Activated naive CD8-positive, alpha-beta T cell treated with anti-CD3 and anti-CD28 coated beads, Interleukin-2, amount 50 U/mL, for 24 hours (primary cell): Measurements from ENCODE around the gene PNPLA7.
A peak's percentile ranks its signal among the peaks of the same experiment; 100 is the strongest.
"Not testable (repeated sequence)": the region's sequence is repeated elsewhere in the genome, so short reads cannot be mapped to it uniquely, and the experiment has no call there.

Source experiments
- ATAC-seq: fragments of 150-1000 bp; cut with Tn5 transposase; one replicate; pipeline ENCODE4 v1.10.0; 2021
- DNase-seq: peaks from one replicate; pipeline ENCODE4 v3.0.0; 2021
- H3K27ac Mint-ChIP-seq: one replicate; pipeline ENCODE4 v1.8.0; 2021; ENCODE audit warnings: mild to moderate bottlenecking, mixed read lengths
- H3K27me3 Mint-ChIP-seq: one replicate; pipeline ENCODE4 v1.8.0; 2021; ENCODE audit warnings: mixed read lengths
- H3K36me3 Mint-ChIP-seq: one replicate; pipeline ENCODE4 v1.8.0; 2021; ENCODE audit warnings: low read depth, mixed read lengths
- H3K4me1 Mint-ChIP-seq: one replicate; pipeline ENCODE4 v1.8.0; 2021; ENCODE audit warnings: mixed read lengths
- H3K4me3 Mint-ChIP-seq: one replicate; pipeline ENCODE4 v1.8.0; 2021; ENCODE audit warnings: mild to moderate bottlenecking, moderate library complexity, mixed read lengths
- H3K9me3 Mint-ChIP-seq: one replicate; pipeline ENCODE4 v1.8.0; 2021; ENCODE audit warnings: mixed read lengths

Gene PNPLA7

DNA sequence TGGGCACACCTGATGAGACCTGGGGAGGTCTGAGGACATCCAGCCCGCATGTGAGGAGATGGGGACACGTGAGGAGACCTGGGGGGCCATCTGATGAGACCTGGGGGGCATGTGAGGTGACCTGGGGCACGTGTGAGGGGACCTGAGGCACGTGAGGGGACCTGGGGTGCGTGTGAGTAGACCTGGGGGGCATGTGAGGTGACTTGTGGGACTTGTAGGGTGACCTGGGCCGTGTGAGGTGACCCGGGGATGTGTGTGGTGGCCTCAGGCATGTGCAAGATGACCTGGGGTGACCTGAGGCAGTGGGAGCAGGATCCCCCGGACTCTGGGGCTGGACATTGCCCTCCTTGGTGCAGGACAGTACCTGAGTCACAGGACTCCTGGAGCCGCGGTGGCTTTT, 30.6 kb downstream of the PNPLA7 start:
- Mint-ChIP-seq H3K27ac (no peak overlapping the region), H3K4me1 (no peaks in the 10 kb centered on the region), H3K9me3 (no peaks in the 10 kb centered on the region), H3K36me3 (no peaks in the 10 kb centered on the region), H3K27me3 (no peaks in the 10 kb centered on the region), H3K4me3 (no peak overlapping the region)
- ATAC-seq (no peak), DNase-seq (no peak)

DNA sequence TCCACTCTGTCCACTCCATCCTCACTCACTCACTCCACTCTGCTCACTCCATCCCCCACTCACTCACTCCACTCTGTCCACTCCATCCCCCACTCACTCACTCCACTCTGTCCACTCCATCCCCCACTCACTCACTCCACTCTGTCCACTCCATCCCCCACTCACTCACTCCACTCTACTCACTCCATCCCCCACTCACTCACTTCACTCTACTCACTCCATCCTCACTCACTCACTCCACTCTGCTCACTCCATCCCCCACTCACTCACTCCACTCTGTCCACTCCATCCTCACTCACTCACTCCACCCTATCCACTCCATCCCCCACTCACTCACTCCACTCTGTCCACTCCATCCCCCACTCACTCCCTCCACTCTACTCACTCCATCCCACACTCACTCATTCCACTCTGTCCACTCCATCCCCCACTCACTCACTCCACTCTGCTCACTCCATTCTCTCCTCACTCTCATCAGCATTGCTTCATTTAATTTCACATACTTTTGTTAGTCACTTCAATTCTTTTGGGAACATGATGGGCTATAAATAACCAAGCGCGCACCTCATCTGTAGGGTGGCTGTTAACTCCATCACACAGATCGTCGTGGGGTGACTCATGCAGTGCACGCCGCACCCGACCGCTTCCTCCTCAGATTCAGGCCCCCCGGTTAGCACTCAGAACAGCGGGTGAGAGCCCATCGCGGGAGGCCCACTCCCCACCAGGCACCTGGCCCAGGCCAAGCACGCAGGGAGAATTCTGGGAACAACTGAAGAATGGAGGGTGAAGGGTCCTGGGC, 31.3 kb downstream of the PNPLA7 start:
- not testable (repeated sequence) for H3K9me3 Mint-ChIP-seq, DNase-seq, H3K36me3 Mint-ChIP-seq, H3K27me3 Mint-ChIP-seq, H3K27ac Mint-ChIP-seq, H3K4me1 Mint-ChIP-seq, H3K4me3 Mint-ChIP-seq
- ATAC-seq, result peak; percentile 18

- H3K27ac Mint-ChIP-seq, result no peak overlapping the region
- peaks cover 3% of the 10 kb centered on the region for H3K4me1 Mint-ChIP-seq
- no peaks in the 10 kb centered on the region for H3K36me3 Mint-ChIP-seq
- no peak for DNase-seq
- no peaks in the 10 kb centered on the region for H3K9me3 Mint-ChIP-seq
- ATAC-seq, result no peak
- no peaks in the 10 kb centered on the region for H3K27me3 Mint-ChIP-seq
- H3K4me3 Mint-ChIP-seq, result no peak overlapping the region
Observed at GRCh38 chr9:137516144-137516917, 33.9 kb downstream of the PNPLA7 start.

DNA sequence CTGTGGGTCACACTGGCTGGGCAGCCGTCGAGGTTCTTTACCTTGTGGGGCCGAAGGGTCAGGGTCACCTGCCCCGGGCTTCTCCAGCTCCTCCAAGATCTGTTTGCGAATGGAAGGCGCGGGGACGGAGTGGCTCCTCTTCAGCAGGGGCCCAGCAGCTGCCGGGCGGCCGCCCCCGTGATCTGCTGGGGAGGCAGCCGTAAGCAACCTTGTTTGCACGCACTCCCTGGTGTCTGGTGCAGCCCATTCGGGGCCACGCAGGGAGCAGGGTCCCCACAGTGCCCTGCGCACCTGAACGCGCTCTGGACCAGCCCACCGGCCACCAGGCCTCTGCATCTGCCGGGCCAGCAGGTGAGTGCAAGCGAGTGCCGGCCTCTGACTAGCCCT, 34.9 kb downstream of the PNPLA7 start:
- Mint-ChIP-seq H3K9me3 (no peaks in the 10 kb centered on the region), H3K4me3 (no peak overlapping the region), H3K4me1 (peaks cover 3% of the 10 kb centered on the region), H3K27ac (no peak overlapping the region), H3K36me3 (no peaks in the 10 kb centered on the region), H3K27me3 (no peaks in the 10 kb centered on the region)
- no peak for ATAC-seq
- DNase-seq, result no peak

GRCh38 chr9:137514691-137515337, 35.4 kb downstream of the PNPLA7 start:
- no peak overlapping the region for H3K4me3 Mint-ChIP-seq
- DNase-seq (no peak), ATAC-seq (no peak)
- H3K4me1 Mint-ChIP-seq, result peaks cover 3% of the 10 kb centered on the region
- no peak overlapping the region for H3K27ac Mint-ChIP-seq
- no peaks in the 10 kb centered on the region for H3K36me3 Mint-ChIP-seq
- H3K9me3 Mint-ChIP-seq, result no peaks in the 10 kb centered on the region
- no peaks in the 10 kb centered on the region for H3K27me3 Mint-ChIP-seq

GRCh38 chr9:137513801-137514570, 36.2 kb downstream of the PNPLA7 start:
- H3K4me3 Mint-ChIP-seq, result not testable (repeated sequence)

DNA sequence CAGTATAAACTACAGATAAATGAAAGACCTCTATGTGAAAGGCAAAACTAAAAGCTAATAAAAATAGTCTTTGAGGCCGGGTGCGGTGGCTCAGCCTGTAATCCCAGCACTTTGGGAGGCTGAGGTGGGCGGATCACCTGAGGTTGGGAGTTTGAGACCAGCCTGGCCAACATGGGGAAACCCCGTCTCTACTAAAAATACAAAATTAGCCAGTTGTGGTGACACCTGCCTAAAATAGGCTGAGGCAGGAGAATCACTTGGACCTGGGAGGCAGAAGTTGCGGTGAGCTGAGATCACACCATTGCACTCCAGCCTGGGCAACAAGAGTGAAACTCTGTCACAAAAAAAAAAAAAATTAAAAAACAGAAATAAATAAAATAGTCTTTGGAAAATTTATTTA, 37.1 kb downstream of the PNPLA7 start:
- H3K27me3 Mint-ChIP-seq, H3K9me3 Mint-ChIP-seq, H3K36me3 Mint-ChIP-seq, H3K27ac Mint-ChIP-seq, H3K4me1 Mint-ChIP-seq, DNase-seq, H3K4me3 Mint-ChIP-seq, ATAC-seq: not testable (repeated sequence)

More at GRCh38 chr9:137513801-137514570, 36.2 kb downstream of the PNPLA7 start:
- not testable (repeated sequence) for H3K4me1 Mint-ChIP-seq, DNase-seq, H3K36me3 Mint-ChIP-seq, H3K27me3 Mint-ChIP-seq, H3K27ac Mint-ChIP-seq, H3K9me3 Mint-ChIP-seq, ATAC-seq

DNA sequence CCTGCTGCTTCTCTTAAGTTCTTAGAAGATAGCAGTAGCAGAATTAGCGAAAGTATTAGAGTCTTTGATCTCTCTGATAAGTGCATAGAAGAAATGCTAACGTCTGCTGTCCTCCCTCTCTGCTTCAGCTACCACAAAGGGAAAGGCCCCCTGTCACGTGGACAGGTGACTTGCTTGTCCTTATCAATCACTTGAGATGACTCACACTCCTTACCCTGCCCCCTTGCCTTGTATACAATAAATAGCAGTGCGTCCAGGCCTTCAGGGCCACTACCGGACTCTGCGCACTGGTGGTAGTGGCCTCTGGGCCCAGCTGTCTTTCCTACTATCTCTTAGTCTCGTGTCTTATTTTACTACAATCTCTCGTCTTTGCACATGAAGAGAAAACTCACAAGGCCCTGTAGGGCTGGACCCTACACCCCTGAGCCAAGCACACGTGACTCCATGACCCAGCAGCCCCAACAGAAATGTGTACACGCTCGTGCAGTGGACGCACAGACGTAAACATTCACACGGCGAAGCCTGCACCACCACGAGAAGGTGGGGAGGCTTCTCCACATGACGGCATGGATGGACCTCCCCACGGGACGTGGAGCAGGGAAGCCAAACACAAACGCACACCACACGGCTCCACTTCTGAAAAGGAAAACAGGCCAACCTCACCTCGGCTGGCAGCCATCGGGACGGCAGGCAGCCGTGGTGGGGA, 38.3 kb downstream of the PNPLA7 start:
- Mint-ChIP-seq H3K27me3 (no peaks in the 10 kb centered on the region), H3K36me3 (peaks cover 2% of the 10 kb centered on the region), H3K27ac (no peak overlapping the region), H3K4me1 (peaks cover 3% of the 10 kb centered on the region), H3K9me3 (no peaks in the 10 kb centered on the region), H3K4me3 (no peak overlapping the region)
- DNase-seq (no peak), ATAC-seq (no peak)

DNA sequence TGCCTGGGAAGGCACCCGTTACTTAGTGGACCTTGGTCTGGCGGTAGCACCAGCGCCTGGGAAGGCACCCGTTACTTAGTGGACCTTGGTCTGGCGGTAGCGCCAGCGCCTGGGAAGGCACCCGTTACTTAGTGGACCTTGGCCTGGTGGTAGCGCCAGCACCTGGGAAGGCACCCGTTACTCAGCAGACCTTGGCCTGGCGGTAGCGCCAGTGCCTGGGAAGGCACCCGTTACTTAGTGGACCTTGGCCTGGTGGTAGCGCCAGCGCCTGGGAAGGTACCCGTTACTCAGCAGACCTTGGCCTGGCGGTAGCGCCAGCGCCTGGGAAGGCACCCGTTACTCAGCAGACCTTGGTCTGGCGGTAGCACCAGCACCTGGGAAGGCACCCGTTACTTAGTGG, 39.1 kb downstream of the PNPLA7 start:
- ATAC-seq, H3K9me3 Mint-ChIP-seq, H3K36me3 Mint-ChIP-seq, H3K4me3 Mint-ChIP-seq, DNase-seq, H3K4me1 Mint-ChIP-seq, H3K27me3 Mint-ChIP-seq, H3K27ac Mint-ChIP-seq: not testable (repeated sequence)

GRCh38 chr9:137509198-137509597, 41.0 kb downstream of the PNPLA7 start:
- no peak overlapping the region for H3K4me3 Mint-ChIP-seq
- no peak overlapping the region for H3K27ac Mint-ChIP-seq
- DNase-seq (no peak), ATAC-seq (no peak)
- peaks cover 2% of the 10 kb centered on the region for H3K36me3 Mint-ChIP-seq
- H3K9me3 Mint-ChIP-seq, result no peaks in the 10 kb centered on the region
- H3K4me1 Mint-ChIP-seq, result peaks cover 3% of the 10 kb centered on the region
- no peaks in the 10 kb centered on the region for H3K27me3 Mint-ChIP-seq

- no peak overlapping the region for H3K4me3 Mint-ChIP-seq
- peaks cover 2% of the 10 kb centered on the region for H3K4me1 Mint-ChIP-seq
- no peaks in the 10 kb centered on the region for H3K9me3 Mint-ChIP-seq
- no peak for DNase-seq
- peaks cover 7% of the 10 kb centered on the region for H3K36me3 Mint-ChIP-seq
- H3K27me3 Mint-ChIP-seq, result no peaks in the 10 kb centered on the region
- ATAC-seq, result no peak
- H3K27ac Mint-ChIP-seq, result no peak overlapping the region
Observed at GRCh38 chr9:137506702-137507171, 43.5 kb downstream of the PNPLA7 start.

GRCh38 chr9:137506274-137506673, 43.9 kb downstream of the PNPLA7 start:
- no peak for DNase-seq
- no peaks in the 10 kb centered on the region for H3K27me3 Mint-ChIP-seq
- peaks cover 2% of the 10 kb centered on the region for H3K4me1 Mint-ChIP-seq
- H3K4me3 Mint-ChIP-seq, result no peak overlapping the region
- no peak for ATAC-seq
- peaks cover 9% of the 10 kb centered on the region for H3K36me3 Mint-ChIP-seq
- H3K9me3 Mint-ChIP-seq, result no peaks in the 10 kb centered on the region
- no peak overlapping the region for H3K27ac Mint-ChIP-seq

DNA sequence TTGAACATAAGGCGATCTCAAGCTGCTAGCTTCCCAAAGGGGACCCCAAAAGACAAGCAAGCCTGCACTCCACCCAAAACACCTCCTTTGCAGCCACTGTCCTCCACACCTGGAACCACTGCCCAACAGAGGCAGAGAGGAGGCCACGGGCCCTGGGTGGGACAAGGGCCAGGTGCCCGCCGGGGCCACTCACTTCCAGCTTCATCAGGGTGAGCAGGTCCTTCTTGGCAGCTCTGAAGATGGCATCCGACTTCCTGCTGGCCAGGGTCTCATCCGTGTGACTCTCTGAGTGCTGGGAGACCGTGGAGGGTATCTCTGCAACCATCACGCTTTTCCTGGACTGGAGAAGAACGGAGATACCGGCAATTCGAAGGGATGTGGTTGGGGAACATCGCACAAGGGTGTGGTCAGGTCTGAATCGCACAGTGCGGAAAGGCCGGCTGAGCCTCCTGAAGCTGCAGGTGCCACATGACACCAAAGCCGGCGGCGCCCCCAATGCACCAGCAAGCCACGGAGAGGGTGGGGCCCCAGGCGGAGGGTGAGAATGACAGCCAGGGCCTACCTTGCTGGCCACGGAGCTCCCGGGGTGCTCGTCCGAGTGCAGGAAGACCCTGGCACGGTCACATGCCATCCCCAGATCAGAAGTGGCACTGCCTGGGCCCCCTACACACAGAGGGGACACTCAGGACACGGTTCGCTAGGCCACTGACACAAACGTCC, 44.6 kb downstream of the PNPLA7 start:
- Mint-ChIP-seq H3K27me3 (no peaks in the 10 kb centered on the region), H3K9me3 (no peaks in the 10 kb centered on the region), H3K4me1 (peaks cover 2% of the 10 kb centered on the region), H3K4me3 (no peak overlapping the region), H3K36me3 (peaks cover 9% of the 10 kb centered on the region), H3K27ac (no peak overlapping the region)
- DNase-seq (no peak), ATAC-seq (no peak)
